Cardiac muscle cell (in vitro differentiated cells and primary cell): Measurements from ENCODE around the gene SMC3. TPM values are rescaled to one million over a fixed set of nuclear protein-coding genes. Genes with fewer than 3 reads are reported as not detected.
A peak's percentile ranks its signal among the peaks of the same experiment; 100 is the strongest.
"Not testable (repeated sequence)": the region's sequence is repeated elsewhere in the genome, so short reads cannot be mapped to it uniquely, and the experiment has no call there.

Experiments
- DNase-seq, 2 donors: peaks; one replicate each; pipeline versions ENCODE4 v3.0.0 to v3.0.0-alpha.2; 2010 to 2017; ENCODE audit warnings: low read depth in 1 of 2, low spot score in 1 of 2
- H3K27ac ChIP-seq: fragments of 200-600 bp; sonication (generic); 2 replicates; pipeline ENCODE4 v1.5.1; 2016
- H3K27me3 ChIP-seq: fragments of 200-600 bp; sonication (generic); 2 replicates; pipeline ENCODE4 v1.6.0; 2016; ENCODE audit warnings: control low read depth
- H3K36me3 ChIP-seq: fragments of 200-600 bp; sonication (generic); 2 replicates; pipeline ENCODE4 v1.5.1; 2016; ENCODE audit warnings: control low read depth
- H3K4me1 ChIP-seq: fragments of 200-600 bp; sonication (generic); 2 replicates; pipeline ENCODE4 v1.8.1; 2017; ENCODE audit warnings: low read depth, mild to moderate bottlenecking, mixed run types
- H3K4me3 ChIP-seq: fragments of 200-600 bp; sonication (generic); 2 replicates; pipeline ENCODE4 v1.5.1; 2016; ENCODE audit warnings: mild to moderate bottlenecking
- H3K9me3 ChIP-seq: fragments of 200-600 bp; sonication (generic); 2 replicates; pipeline ENCODE4 v1.5.1; 2017; ENCODE audit warnings: low read depth, mild to moderate bottlenecking, control low read depth
- polyA plus RNA-seq: library from polyadenylated mRNA; unstranded; fragments of >200 nt; fragmentation: Nextera tagmentation; extraction: Ambion mirVana; gene quantifications from 2 replicates; pipeline ENCODE4 v1.2.1, GENCODE V29; 2016
- total RNA-seq: library from RNA; depleted of rRNA; stranded (reverse); fragments of >200 nt; gene quantifications from 2 replicates; pipeline ENCODE4 v1.2.3, GENCODE V29; 2016
- TF ChIP-seq, protein P1 (sequence below): IDR thresholded peaks from 2 replicates; pipeline ENCODE4 v1.5.1; 2012; ENCODE audit warnings: low read depth, mild to moderate bottlenecking, low read length

The SMC3 gene
- total and polyA plus RNA-seq, 2 experiments from 2014 or later: 40.7 to 81.5 TPM

DNA sequence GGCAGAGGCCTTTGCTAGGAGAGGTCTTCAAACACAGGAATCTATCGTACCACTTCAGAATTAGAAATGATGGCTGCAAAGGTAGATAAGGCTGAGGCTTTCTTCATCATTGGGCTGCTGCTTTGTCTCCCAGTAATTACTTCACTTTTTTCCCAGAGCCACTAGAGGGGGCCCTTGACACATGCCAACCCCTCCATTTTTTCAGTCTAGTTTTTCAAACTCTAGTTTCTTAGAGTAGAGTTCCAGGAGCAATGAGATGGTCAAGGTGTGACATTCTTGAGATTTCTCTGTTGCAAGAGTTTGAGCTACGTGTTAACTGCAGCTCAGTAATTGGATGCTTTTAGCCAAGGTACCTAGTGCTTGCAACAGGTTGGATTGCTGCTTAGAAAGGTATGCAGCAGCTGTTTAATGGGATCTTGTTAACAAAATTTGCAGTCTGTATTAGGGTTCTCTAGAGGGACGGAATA, 42.8 kb downstream of the SMC3 start:
- DNase-seq: peak; percentile 63 to 72
- H3K27me3 ChIP-seq: no peaks in the 10 kb centered on the region
- TF ChIP-seq, protein P1, sequence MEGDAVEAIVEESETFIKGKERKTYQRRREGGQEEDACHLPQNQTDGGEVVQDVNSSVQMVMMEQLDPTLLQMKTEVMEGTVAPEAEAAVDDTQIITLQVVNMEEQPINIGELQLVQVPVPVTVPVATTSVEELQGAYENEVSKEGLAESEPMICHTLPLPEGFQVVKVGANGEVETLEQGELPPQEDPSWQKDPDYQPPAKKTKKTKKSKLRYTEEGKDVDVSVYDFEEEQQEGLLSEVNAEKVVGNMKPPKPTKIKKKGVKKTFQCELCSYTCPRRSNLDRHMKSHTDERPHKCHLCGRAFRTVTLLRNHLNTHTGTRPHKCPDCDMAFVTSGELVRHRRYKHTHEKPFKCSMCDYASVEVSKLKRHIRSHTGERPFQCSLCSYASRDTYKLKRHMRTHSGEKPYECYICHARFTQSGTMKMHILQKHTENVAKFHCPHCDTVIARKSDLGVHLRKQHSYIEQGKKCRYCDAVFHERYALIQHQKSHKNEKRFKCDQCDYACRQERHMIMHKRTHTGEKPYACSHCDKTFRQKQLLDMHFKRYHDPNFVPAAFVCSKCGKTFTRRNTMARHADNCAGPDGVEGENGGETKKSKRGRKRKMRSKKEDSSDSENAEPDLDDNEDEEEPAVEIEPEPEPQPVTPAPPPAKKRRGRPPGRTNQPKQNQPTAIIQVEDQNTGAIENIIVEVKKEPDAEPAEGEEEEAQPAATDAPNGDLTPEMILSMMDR: peak; percentile 85
- no peaks in the 10 kb centered on the region for H3K9me3 ChIP-seq
- H3K4me1 ChIP-seq: peaks cover 14% of the 10 kb centered on the region
- H3K27ac ChIP-seq: no peak overlapping the region
- peaks cover 11% of the 10 kb centered on the region for H3K36me3 ChIP-seq
- no peak overlapping the region for H3K4me3 ChIP-seq

DNA sequence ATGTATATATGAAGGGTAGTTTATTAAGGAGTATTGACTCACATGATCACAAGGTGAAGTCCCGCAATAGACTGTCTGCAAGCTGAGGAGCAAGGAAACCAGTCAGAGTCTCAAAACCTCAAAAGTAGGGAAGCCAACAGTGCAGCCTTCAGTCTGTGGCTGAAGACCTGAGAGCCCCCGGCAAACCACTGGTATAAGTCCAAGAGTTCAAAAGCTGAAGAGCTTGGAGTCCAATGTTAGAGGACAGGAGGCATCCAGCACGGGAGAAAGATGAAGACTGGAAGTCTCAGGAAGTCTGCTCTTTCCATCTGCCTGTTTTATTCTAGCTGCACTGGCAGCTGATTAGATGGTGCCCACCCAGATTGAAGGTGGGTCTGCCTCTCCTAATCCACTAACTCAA, 43.3 kb downstream of the SMC3 start:
- peaks cover 14% of the 10 kb centered on the region for H3K4me1 ChIP-seq
- not testable (repeated sequence) for H3K27me3 ChIP-seq, H3K4me3 ChIP-seq, DNase-seq, H3K9me3 ChIP-seq, H3K27ac ChIP-seq, H3K36me3 ChIP-seq

DNA sequence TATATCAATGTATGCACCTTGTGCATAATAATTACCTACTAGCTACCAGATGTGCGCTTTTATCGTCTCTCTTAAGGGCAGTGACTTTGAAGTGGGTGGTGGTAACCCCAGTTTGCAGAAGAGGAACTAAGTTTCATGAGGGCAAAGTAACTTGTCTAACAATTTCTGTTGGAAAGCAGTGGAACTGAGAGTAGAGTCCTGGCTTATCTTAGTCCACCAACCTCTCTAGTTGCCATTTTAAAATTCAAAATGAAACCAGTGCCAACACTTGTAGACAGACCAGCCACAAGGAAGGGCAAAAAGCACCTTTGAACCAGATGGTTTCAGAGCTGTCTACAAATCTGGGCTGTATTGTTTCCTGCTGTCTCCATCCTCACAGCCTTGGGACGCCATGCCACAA, 44.6 kb downstream of the SMC3 start:
- TF ChIP-seq, protein P1: no peak
- Histone ChIP-seq H3K27ac (no peak overlapping the region), H3K36me3 (no peaks in the 10 kb centered on the region), H3K4me1 (peaks cover 14% of the 10 kb centered on the region), H3K27me3 (no peaks in the 10 kb centered on the region), H3K4me3 (no peak overlapping the region), H3K9me3 (no peaks in the 10 kb centered on the region)
- no peak for DNase-seq

DNA sequence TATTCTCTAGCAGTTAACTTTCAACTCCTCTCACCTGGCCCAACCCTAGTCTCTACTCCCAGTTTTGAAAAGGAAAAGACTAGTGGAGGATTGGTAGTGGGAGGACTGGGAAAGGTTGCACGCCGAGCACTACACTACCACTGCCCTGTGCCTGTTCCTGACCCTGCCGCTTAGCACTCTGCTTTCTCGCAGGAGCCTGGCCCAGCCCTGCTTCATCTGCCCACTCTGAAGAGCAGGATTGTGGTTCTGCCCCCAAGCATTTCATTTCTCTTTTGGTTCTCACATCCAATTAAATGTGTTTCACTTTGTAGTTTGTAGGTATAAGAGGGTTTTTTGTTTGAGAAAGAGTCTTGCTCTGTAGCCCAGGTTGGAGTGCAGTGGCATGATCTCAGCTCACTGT, 45.1 kb downstream of the SMC3 start:
- Histone ChIP-seq H3K27me3 (no peaks in the 10 kb centered on the region), H3K36me3 (no peaks in the 10 kb centered on the region)

DNA sequence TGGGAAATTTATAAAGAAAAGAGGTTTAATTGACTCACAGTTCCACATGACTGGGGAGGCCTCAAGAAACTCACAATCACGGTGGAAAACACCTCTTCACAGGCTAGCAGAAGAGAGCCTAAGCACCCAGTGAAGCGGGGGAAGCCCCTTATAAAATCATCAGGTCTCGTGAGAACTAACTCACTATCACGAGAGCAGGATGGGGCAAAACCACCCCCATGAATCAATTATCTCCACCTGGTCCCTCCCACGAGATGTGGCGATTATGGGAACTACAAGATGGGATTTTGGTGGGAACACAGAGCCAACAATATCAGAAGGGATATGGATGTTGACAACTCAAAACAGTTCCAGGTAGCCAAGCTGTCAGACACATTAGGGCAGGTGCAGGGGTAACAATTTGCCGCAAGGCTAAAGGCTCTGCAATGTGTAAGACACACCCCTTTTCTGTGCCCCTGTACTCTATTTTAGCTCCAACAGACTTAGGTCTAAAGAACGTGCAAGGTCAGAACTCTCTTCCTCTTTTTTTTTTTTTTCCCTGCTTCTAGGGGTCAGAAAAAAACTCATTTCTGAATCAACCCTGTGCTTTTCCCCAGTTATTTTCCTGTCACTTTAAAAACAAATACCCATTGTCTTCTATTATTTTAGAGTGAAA, 46.0 kb downstream of the SMC3 start:
- DNase-seq: no peak

More for the DNA sequence above, 45.1 kb downstream of the SMC3 start:
- DNase-seq: no peak
- TF ChIP-seq, protein P1: no peak
- Histone ChIP-seq H3K27ac (no peak overlapping the region), H3K9me3 (no peaks in the 10 kb centered on the region), H3K4me1 (peaks cover 14% of the 10 kb centered on the region), H3K4me3 (no peak overlapping the region)

DNA sequence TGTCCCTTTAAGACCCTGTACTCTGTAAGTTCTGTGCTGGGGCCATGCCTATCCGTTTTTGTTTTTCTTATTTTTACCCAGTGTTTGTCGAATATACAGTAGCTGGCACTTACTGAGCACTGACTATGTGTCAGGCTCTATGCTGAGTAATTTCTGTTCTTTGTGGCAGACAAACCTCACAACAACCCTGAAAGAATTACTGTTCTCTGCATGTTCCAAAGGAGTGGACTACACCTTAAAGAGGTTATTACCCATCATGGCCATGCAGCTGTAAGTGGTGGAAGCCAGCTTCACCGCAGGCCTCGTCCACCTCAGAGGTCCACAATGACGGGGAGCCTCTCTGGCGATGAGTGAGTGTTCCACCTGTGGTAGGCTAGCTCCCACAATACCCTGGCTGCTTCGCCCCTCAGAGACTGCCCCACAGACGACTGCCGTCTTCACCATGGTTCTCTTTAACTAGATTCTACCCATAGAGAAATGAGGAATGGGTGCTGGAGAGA, 46.6 kb downstream of the SMC3 start:
- H3K9me3 ChIP-seq: no peaks in the 10 kb centered on the region
- peaks cover 14% of the 10 kb centered on the region for H3K4me1 ChIP-seq
- TF ChIP-seq, protein P1: no peak
- no peak overlapping the region for H3K27ac ChIP-seq
- no peaks in the 10 kb centered on the region for H3K36me3 ChIP-seq
- H3K4me3 ChIP-seq: no peak overlapping the region
- DNase-seq: no peak
- H3K27me3 ChIP-seq: no peaks in the 10 kb centered on the region

More for the DNA sequence above, 46.0 kb downstream of the SMC3 start:
- TF ChIP-seq, protein P1: no peak
- no peaks in the 10 kb centered on the region for H3K36me3 ChIP-seq
- H3K4me1 ChIP-seq: peaks cover 14% of the 10 kb centered on the region
- H3K9me3 ChIP-seq: no peaks in the 10 kb centered on the region
- no peak overlapping the region for H3K27ac ChIP-seq
- no peak overlapping the region for H3K4me3 ChIP-seq
- H3K27me3 ChIP-seq: no peaks in the 10 kb centered on the region
